Tibial nerve (tissue), 4 donors: ENCODE results near the gene GFRA4. TPM values are rescaled to one million over a fixed set of nuclear protein-coding genes. Genes with fewer than 3 reads are reported as not detected.

Experiments
- DNase-seq, 2 donors: peaks; one replicate each; pipeline ENCODE4 v3.0.0-alpha.2; 2019; ENCODE audit warnings: low spot score in 2 of 2
- H3K27ac ChIP-seq, 4 donors: fragments of 200-600 bp; sonication (generic) in 3 of 4; one replicate each; pipeline ENCODE4 v1.5.1; 2017 to 2019; ENCODE audit warnings: mild to moderate bottlenecking in 1 of 4
- H3K27me3 ChIP-seq, 2 donors: fragments of 200-600 bp; sonication (generic) in 1 of 2; one replicate each; pipeline versions ENCODE4 v1.5.1 to v1.6.0; 2017 to 2019
- H3K36me3 ChIP-seq, 3 donors: fragments of 200-600 bp; sonication (generic); one replicate each; pipeline ENCODE4 v1.5.1; 2018 to 2019
- H3K4me1 ChIP-seq, 4 donors: fragments of 200-600 bp; sonication (generic) in 3 of 4; one replicate each; pipeline ENCODE4 v1.5.1; 2017 to 2019
- H3K4me3 ChIP-seq, 4 donors: fragments of 200-600 bp; sonication (generic) in 3 of 4; one replicate each; pipeline ENCODE4 v1.5.1; 2017 to 2019; ENCODE audit warnings: mild to moderate bottlenecking in 1 of 4, moderate library complexity in 1 of 4
- H3K9me3 ChIP-seq, 4 donors: fragments of 200-600 bp; sonication (generic) in 3 of 4; one replicate each; pipeline ENCODE4 v1.5.1; 2017 to 2019
- CTCF ChIP-seq, 5 experiments: fragments of 200-600 bp in 3 of 5; fragments of 450-650 bp in 2 of 5; sonication (generic) in 3 of 5; IDR thresholded peaks; one replicate each; pipeline ENCODE4 v1.5.1; 2016 to 2019; ENCODE audit warnings: antibody characterized with exemption in 5 of 5, mild to moderate bottlenecking in 3 of 5, moderate library complexity in 2 of 5
- EP300 ChIP-seq, 2 donors: sonication (generic); formaldehyde crosslinking; IDR thresholded peaks; one replicate each; pipeline ENCODE4 v1.6.1; 2017; ENCODE audit warnings: antibody characterized with exemption in 2 of 2, mild to moderate bottlenecking in 1 of 2
- POLR2A ChIP-seq, 2 donors: fragments of 450-650 bp; IDR thresholded peaks; one replicate each; pipeline ENCODE4 v1.6.1; 2017; ENCODE audit warnings: antibody characterized with exemption in 2 of 2, mild to moderate bottlenecking in 2 of 2, moderate library complexity in 2 of 2
- WGBS, 2 donors: methylation state at CpG; one replicate each; pipeline ENCODE4 v1.1.5; 2018; 5-methylcytosine and 5-hydroxymethylcytosine counted together
- total RNA-seq, 4 donors: library from RNA; depleted of rRNA; stranded (reverse); fragments of >200 nt; gene quantifications; one replicate each; pipeline ENCODE4 v1.1.0, GENCODE V29; 2016

The GFRA4 gene
- total RNA-seq, 4 donors from 2014 or later, result not detected

GRCh38 chr20:3663858-3664257 lies 659 bp upstream of the GFRA4 start:
- Histone ChIP-seq H3K27me3 (peaks cover 0 to 44% of the 10 kb centered on the region in 2 donors), H3K4me1 (peaks cover 0 to 11% (median 4%) of the 10 kb centered on the region in 4 donors), H3K4me3 (no peak overlapping the region), H3K36me3 (peaks cover 0 to 5% (median 0%) of the 10 kb centered on the region in 3 donors), H3K9me3 (no peaks in the 10 kb centered on the region), H3K27ac (no peak overlapping the region)
- no peak for DNase-seq
- WGBS, 2 donors, result 80 to 90% methylated on average over 2 of the region's 2 CpGs
- no peak for TF ChIP-seq POLR2A (IDR thresholded peaks at IDR 0.05)
- no peak for TF ChIP-seq EP300 (IDR thresholded peaks at IDR 0.05)
- no peak for TF ChIP-seq CTCF (IDR thresholded peaks at IDR 0.05)

GRCh38 chr20:3661814-3662665 lies 1.2 kb downstream of the GFRA4 start:
- Histone ChIP-seq H3K9me3 (no peaks in the 10 kb centered on the region), H3K4me3 (no peak overlapping the region), H3K27ac (no peak overlapping the region), H3K36me3 (no peaks in the 10 kb centered on the region), H3K4me1 (peaks cover 0 to 11% (median 4%) of the 10 kb centered on the region in 4 donors), H3K27me3 (peaks cover 0 to 48% of the 10 kb centered on the region in 2 donors)
- 63 to 81% methylated on average over 9 to 12 of the region's 12 CpGs for WGBS, 2 donors
- no peak for DNase-seq
- TF ChIP-seq POLR2A (IDR thresholded peaks at IDR 0.05), result no peak
- no peak for TF ChIP-seq CTCF (IDR thresholded peaks at IDR 0.05)
- TF ChIP-seq EP300 (IDR thresholded peaks at IDR 0.05), result no peak

GRCh38 chr20:3661060-3661813 lies 2.0 kb downstream of the GFRA4 start:
- H3K36me3 ChIP-seq, result no peaks in the 10 kb centered on the region
- peaks cover 0 to 48% of the 10 kb centered on the region in 2 donors for H3K27me3 ChIP-seq
- H3K27ac ChIP-seq, result no peak overlapping the region
- WGBS, 2 donors, result 12 to 16% methylated on average over 26 to 57 of the region's 60 CpGs
- H3K4me1 ChIP-seq, result peaks cover 0 to 11% (median 3%) of the 10 kb centered on the region in 4 donors
- TF ChIP-seq EP300 (IDR thresholded peaks at IDR 0.05) (no peak), CTCF (IDR thresholded peaks at IDR 0.05) (no peak), POLR2A (IDR thresholded peaks at IDR 0.05) (no peak)
- no peaks in the 10 kb centered on the region for H3K9me3 ChIP-seq
- no peak for DNase-seq
- peak overlapping the region in 1 of 4 donors; percentile 28 for H3K4me3 ChIP-seq

- Histone ChIP-seq H3K9me3 (peaks cover 0 to 4% (median 0%) of the 10 kb centered on the region in 4 donors), H3K4me3 (peak overlapping the region in 1 of 4 donors; percentile 28), H3K27ac (no peak overlapping the region), H3K27me3 (peaks cover 0 to 48% of the 10 kb centered on the region in 2 donors), H3K36me3 (no peaks in the 10 kb centered on the region), H3K4me1 (peaks cover 0 to 11% (median 2%) of the 10 kb centered on the region in 4 donors)
- 3 to 6% methylated on average over 26 to 69 of the region's 75 CpGs for WGBS, 2 donors
- TF ChIP-seq POLR2A (IDR thresholded peaks at IDR 0.05) (no peak), EP300 (IDR thresholded peaks at IDR 0.05) (no peak), CTCF (IDR thresholded peaks at IDR 0.05) (no peak)
- no peak for DNase-seq
Measured at GRCh38 chr20:3660262-3661059, 2.7 kb downstream of the GFRA4 start.
